Nephron progenitor cell (in vitro differentiated cells): Measurements from ENCODE around the gene SLX4IP.
"Not testable (repeated sequence)": the region's sequence is repeated elsewhere in the genome, so short reads cannot be mapped to it uniquely, and the experiment has no call there.

Experiments
- DNase-seq: peaks from one replicate; pipeline ENCODE4 v3.0.0; 2021
- H3K27ac Mint-ChIP-seq: 2 replicates; pipeline ENCODE4 v1.8.0; 2021; ENCODE audit warnings: mild to moderate bottlenecking, moderate library complexity, mixed read lengths
- H3K27me3 Mint-ChIP-seq: 2 replicates; pipeline ENCODE4 v1.8.0; 2021; ENCODE audit warnings: mild to moderate bottlenecking, low read depth, mixed read lengths; ENCODE audit not compliant: poor library complexity
- H3K36me3 Mint-ChIP-seq: 2 replicates; pipeline ENCODE4 v1.8.0; 2021; ENCODE audit warnings: low read depth, mixed read lengths
- H3K4me1 Mint-ChIP-seq: 2 replicates; pipeline ENCODE4 v1.8.0; 2021; ENCODE audit warnings: mixed read lengths
- H3K4me3 Mint-ChIP-seq: 2 replicates; pipeline ENCODE4 v1.8.0; 2021; ENCODE audit warnings: mild to moderate bottlenecking, moderate library complexity, mixed read lengths
- H3K9me3 Mint-ChIP-seq: 2 replicates; pipeline ENCODE4 v1.8.0; 2021; ENCODE audit warnings: mild to moderate bottlenecking, moderate library complexity, mixed read lengths
- TF ChIP-seq, protein P1 (sequence below): fragments of 200-600 bp; sonication (generic); IDR thresholded peaks from 2 replicates; pipeline ENCODE4 v1.5.0; 2021; ENCODE audit warnings: antibody characterized with exemption

Gene SLX4IP

DNA sequence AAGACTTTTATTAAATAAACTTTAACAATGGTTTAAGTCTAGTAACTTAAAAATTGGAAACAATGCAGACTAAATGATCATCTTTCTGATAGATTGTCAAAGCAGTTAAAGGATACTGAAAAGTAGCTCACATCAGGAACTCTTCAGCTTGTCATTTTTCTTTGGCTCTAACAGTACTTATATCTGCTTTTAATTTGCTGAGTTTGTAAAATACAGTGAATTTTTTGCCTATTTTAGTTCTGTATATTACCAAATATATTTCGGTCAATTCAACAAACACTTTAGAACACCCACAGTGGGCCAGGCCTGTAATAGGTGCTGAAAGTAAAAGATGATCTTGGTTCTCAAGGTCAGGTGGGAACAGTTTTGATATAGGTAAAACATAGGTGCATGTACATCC, 23.4 kb upstream of the SLX4IP start:
- Mint-ChIP-seq H3K27me3 (peaks cover 4% of the 10 kb centered on the region), H3K27ac (no peak overlapping the region), H3K9me3 (no peaks in the 10 kb centered on the region), H3K4me1 (no peaks in the 10 kb centered on the region), H3K4me3 (no peak overlapping the region), H3K36me3 (peaks cover 10% of the 10 kb centered on the region)
- DNase-seq, result no peak
- TF ChIP-seq, protein P1, sequence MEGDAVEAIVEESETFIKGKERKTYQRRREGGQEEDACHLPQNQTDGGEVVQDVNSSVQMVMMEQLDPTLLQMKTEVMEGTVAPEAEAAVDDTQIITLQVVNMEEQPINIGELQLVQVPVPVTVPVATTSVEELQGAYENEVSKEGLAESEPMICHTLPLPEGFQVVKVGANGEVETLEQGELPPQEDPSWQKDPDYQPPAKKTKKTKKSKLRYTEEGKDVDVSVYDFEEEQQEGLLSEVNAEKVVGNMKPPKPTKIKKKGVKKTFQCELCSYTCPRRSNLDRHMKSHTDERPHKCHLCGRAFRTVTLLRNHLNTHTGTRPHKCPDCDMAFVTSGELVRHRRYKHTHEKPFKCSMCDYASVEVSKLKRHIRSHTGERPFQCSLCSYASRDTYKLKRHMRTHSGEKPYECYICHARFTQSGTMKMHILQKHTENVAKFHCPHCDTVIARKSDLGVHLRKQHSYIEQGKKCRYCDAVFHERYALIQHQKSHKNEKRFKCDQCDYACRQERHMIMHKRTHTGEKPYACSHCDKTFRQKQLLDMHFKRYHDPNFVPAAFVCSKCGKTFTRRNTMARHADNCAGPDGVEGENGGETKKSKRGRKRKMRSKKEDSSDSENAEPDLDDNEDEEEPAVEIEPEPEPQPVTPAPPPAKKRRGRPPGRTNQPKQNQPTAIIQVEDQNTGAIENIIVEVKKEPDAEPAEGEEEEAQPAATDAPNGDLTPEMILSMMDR, result no peak

DNA sequence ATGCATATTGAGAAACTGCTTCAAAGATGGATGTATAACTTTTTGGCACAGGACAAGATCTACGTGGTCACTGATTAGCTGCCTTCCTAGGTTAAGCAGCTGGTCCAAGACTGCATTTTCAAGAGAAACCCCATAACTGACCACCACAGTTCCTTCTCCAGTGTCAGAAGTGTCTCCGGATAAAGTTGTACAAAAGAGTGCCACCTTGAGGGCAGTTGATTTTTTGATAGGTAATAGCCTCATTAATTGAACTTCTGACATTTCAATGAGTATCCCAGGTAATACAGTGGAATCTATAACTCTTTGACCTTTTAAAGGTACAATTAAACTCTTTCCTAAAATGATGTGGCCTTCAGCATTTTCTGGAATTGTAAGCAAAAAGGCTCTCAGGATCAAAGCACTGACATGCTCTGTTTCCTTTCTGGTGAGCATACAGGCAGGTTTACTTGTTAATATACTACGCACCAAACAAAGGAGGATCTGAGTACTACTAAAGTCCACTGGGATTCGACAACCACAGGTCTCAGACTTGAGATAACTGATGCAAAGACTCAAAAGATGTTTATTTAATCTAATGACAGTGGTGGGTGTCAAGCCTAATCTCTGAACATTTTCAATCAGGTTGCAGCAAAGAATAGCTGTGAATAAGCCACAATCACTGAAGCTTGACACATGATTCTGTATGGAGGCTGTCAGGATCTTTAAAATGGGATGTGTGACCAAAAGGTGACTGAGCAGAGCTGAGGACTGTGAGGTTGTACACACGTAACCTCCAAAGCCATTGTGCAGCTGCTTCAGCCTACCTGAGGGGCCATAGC, 22.3 kb upstream of the SLX4IP start:
- Mint-ChIP-seq H3K4me3 (no peak overlapping the region), H3K9me3 (no peaks in the 10 kb centered on the region), H3K36me3 (peaks cover 20% of the 10 kb centered on the region), H3K4me1 (no peaks in the 10 kb centered on the region), H3K27ac (no peak overlapping the region), H3K27me3 (peaks cover 4% of the 10 kb centered on the region)
- DNase-seq, result no peak
- TF ChIP-seq, protein P1, result no peak

DNA sequence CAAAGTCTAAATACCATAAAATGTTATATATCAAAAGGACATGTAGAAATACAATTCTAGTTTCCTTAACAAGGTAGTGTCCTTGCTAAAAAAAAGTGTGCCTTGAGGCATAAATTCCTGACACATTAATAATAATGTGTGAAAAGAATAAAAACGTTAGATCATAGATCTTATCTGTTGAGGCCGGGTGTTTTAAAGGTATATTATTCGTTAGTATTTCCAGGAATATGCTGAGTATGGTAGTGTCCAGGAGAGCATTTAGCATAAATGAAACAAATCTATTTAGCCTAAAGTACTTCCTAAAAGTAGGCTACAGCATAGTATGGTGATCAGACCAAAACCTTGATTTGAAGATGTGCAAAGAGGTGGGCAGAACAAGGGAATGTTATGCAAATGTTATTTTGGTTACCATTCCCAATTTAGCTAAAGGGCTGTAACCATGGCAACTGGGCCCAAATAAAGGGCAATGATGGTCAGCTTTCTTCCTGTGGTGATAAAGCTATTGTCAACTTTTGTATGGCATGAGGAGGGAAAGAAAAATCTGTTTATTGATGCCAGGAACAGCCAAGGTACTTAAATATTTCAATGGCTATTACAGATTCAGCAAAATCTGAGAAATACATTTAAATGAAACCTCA, 20.0 kb upstream of the SLX4IP start:
- no peak overlapping the region for H3K27ac Mint-ChIP-seq
- peaks cover 23% of the 10 kb centered on the region for H3K36me3 Mint-ChIP-seq
- no peak overlapping the region for H3K4me3 Mint-ChIP-seq
- no peaks in the 10 kb centered on the region for H3K9me3 Mint-ChIP-seq
- DNase-seq, result no peak
- H3K27me3 Mint-ChIP-seq, result no peaks in the 10 kb centered on the region
- H3K4me1 Mint-ChIP-seq, result no peaks in the 10 kb centered on the region
- TF ChIP-seq, protein P1, result no peak

DNA sequence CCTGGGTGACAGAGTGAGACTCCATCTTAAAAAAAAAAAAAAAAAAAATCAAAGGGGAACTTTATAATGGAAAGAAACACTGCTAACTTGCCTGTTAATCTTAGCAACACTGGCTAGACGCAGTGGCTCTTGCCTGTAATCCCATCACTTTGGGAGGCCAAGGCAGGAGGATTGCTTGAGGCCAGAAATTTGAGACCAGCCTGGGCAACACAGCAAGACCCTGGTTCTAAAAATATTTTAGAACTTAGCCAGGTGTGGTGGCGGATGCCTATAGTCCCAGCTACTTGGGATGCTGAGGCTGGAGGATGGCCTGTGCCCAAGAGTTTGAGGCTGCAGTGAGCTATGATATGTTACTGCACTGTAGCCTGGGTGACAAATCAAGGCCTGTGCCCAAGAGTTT, 17.9 kb upstream of the SLX4IP start:
- not testable (repeated sequence) for H3K9me3 Mint-ChIP-seq, H3K27me3 Mint-ChIP-seq, DNase-seq, H3K27ac Mint-ChIP-seq, H3K4me1 Mint-ChIP-seq, H3K4me3 Mint-ChIP-seq
- peaks cover 26% of the 10 kb centered on the region for H3K36me3 Mint-ChIP-seq

DNA sequence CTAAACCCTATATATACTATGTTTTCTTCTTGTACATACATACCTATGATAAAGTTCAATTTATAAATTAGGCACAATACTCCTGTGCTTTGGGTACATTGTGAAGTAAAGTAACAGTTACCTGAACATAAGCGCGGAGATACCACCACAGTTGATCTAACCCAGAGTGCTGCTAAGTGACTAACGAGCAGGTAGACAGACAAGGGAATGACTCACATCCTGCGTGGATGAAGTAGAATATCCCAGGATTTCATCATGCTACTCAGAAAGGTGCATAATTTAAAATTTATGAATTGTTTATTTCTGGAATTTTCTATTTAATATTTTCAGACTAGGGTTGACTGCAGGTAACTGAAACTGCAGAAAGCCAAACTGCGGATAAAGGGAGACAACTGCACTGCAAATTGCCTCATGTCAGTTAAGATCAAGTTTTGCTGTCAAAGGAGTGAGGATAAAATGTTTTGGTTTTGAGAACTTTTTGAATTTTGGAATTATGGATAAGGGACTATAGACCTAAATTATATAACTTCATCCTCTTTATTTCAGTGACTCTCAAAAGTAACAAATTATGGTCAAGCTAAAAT, 15.5 kb upstream of the SLX4IP start:
- no peaks in the 10 kb centered on the region for H3K4me1 Mint-ChIP-seq
- no peaks in the 10 kb centered on the region for H3K9me3 Mint-ChIP-seq
- DNase-seq, result no peak
- no peak overlapping the region for H3K27ac Mint-ChIP-seq
- H3K27me3 Mint-ChIP-seq, result no peaks in the 10 kb centered on the region
- H3K36me3 Mint-ChIP-seq, result peaks cover 42% of the 10 kb centered on the region
- H3K4me3 Mint-ChIP-seq, result no peak overlapping the region
- TF ChIP-seq, protein P1, result no peak

DNA sequence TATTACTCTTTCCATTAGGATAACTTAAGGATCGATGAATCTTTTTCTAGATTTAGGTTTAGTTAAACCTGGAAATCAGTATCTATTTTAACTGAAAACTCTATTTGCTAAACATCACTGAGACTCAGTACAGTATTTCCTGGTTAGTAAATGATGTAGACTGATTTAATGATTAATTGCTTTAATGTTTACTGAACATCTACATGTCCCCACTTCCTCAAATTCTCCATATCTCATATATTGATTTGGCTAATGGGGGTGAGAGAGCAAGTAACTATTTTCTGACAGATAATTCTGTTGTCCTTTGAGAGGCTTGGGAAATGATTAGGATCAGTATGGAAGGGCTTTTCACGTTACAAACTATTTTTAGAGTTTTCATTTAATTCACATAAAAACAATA, 11.4 kb upstream of the SLX4IP start:
- DNase-seq, result no peak
- Mint-ChIP-seq H3K9me3 (no peaks in the 10 kb centered on the region), H3K27ac (no peak overlapping the region), H3K27me3 (no peaks in the 10 kb centered on the region), H3K4me3 (no peak overlapping the region), H3K4me1 (peaks cover under 1% of the 10 kb centered on the region), H3K36me3 (peaks cover 37% of the 10 kb centered on the region)
- TF ChIP-seq, protein P1, result no peak
